Activated CD4-positive, CD25-positive, alpha-beta regulatory T cell treated with anti-CD3 and anti-CD28 coated beads, Interleukin-2, amount 50 U/mL, for 16 hours (primary cell): Measurements from ENCODE around the gene BPIFB3.

ENCODE experiments used
- DNase-seq: peaks from one replicate; pipeline ENCODE4 v3.0.0-alpha.2; 2020; ENCODE audit warnings: low read depth, low spot score

BPIFB3 gene

GRCh38 chr20:33053291-33054106 is at the start of gene BPIFB3:
TSS of gene BPIFB3 (plus strand) at chr20:33053903. CDS start at chr20:33055436, 1,533 bp downstream.
- no peak for DNase-seq

- DNase-seq, result no peak
Measured at GRCh38 chr20:33004141-33004751, 49.5 kb upstream of the BPIFB3 start, which contains the start of gene SUN5. TSS of gene SUN5 (minus strand) at chr20:33004433. CDS start at chr20:33004340, 93 bp downstream.

GRCh38 chr20:33005132-33005566 is 48.6 kb upstream of the BPIFB3 start:
- no peak for DNase-seq

- DNase-seq, result no peak
Measured at GRCh38 chr20:33005908-33006775, 47.6 kb upstream of the BPIFB3 start.

- no peak for DNase-seq
Measured at GRCh38 chr20:33006776-33007375, 46.8 kb upstream of the BPIFB3 start.

GRCh38 chr20:33007376-33008335 is 46.0 kb upstream of the BPIFB3 start, which contains the start of gene BPIFB2:
TSS of gene BPIFB2 (plus strand) at chr20:33007704. CDS start at chr20:33008575, 871 bp downstream.
- no peak for DNase-seq

- no peak for DNase-seq
Measured at GRCh38 chr20:33008336-33009213, 45.1 kb upstream of the BPIFB3 start.

- DNase-seq, result no peak
Measured at GRCh38 chr20:33009214-33010132, 44.2 kb upstream of the BPIFB3 start.

- no peak for DNase-seq
Measured at GRCh38 chr20:33010133-33010504, 43.6 kb upstream of the BPIFB3 start.

GRCh38 chr20:33010674-33011449 is 42.8 kb upstream of the BPIFB3 start:
- no peak for DNase-seq

- DNase-seq, result no peak
Measured at GRCh38 chr20:33012327-33013189, 41.1 kb upstream of the BPIFB3 start.

GRCh38 chr20:33013701-33014326 is 39.9 kb upstream of the BPIFB3 start:
- DNase-seq, result no peak

- no peak for DNase-seq
Measured at GRCh38 chr20:33014336-33015113, 39.2 kb upstream of the BPIFB3 start.

GRCh38 chr20:33015114-33015484 is 38.6 kb upstream of the BPIFB3 start:
- no peak for DNase-seq
